Posterior cingulate gyrus (tissue), 11 donors: ENCODE data around the gene GID8.

Experiments
- DNase-seq, 10 donors: peaks; one replicate each; pipeline versions ENCODE4 v3.0.0 to v3.0.0-alpha.2; 2020 to 2021; ENCODE audit warnings: mixed read lengths in 3 of 10
- intact Hi-C: fragments of 100-400 bp; cut with DNase I; formaldehyde crosslinking; loops from one replicate; pipeline ENCODE4 v1.15.1; 2023

GID8 gene

GRCh38 chr20:62901891-62902290 is 36.1 kb upstream of the GID8 start:
- DNase-seq = peak in 1 of 10 donors; percentile 37
- intact Hi-C loops = loop anchor here (2.0 kb wide), 1 partner anchor 107 kb away; no protein-coding TSS in a partner anchor

DNA sequence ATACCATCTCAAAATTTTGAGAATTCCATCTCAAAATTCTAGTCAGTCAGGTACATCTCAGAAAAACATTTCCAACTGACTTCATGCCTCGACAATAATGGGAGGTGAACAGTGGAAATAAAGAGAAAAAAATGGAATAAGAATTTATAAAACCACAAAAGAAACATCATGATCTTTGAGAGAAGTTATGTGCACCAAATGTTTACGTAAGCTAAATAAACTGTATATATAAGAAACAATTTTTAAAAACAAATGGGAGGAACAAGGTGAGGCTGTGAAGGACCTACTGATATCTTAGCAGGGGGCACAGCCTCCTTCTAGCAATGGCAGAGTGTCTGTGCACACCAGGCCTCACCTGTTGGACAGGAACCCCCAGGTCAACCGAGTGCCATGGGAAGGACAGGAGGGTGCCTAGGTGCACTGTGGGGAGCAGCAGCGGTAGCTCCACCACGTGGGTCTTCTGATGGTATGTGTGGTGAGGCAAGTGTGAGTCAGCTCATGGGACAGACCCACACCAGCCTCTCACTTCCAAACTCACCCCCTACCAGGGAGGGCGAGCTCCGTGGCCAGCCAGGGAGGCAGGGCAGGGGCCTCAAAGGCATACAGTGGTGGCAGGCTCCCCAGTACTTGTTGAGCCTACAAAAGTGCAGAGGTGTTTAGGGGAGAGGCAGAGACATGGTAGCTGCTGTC is 34.9 kb upstream of the GID8 start:
- intact Hi-C loops = no loop called here
- peak in 1 of 10 donors; percentile 28 for DNase-seq

GRCh38 chr20:62905536-62906117 is 32.3 kb upstream of the GID8 start:
- DNase-seq = peak in 1 of 10 donors; percentile 67

GRCh38 chr20:62906209-62906608 is 31.7 kb upstream of the GID8 start:
- DNase-seq = peak in 1 of 10 donors; percentile 75
- intact Hi-C loops = no loop called here

More at GRCh38 chr20:62905536-62906117, 32.3 kb upstream of the GID8 start:
- intact Hi-C loops = no loop called here

DNA sequence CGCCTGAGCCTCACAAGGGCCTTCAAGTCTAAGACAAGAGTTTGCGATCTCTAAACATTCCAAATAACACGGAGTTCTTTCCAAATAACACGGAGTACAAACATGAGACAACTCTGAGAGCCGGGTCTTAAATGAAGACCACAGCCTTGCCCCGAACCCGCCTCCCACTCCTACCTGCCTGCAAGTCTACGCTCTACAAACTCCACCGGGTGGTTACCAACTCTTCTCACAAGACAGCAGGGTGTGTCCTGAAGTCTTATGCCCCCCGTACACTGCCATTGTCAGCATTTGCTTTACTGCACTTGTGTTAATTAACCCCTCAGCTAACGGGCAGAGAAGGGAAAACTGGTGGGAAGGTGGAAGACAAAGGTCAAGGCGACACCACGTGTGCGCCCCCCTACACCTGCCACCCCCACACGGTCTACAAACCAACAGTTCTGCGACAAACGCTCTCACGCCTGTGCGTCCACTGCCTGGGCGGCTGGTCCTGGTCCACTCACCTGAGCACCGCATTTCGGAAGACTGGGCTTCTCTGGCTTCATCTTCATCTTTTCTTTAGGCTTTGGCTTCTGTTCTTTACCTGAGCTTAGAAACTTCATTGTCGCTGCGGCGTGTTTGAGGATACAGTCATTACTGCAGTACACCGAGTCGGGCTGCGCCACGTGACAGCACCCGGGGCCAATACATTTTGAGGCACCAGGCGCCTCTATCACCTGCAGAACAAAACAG is 31.1 kb upstream of the GID8 start:
- intact Hi-C loops = no loop called here
- peak in 1 of 10 donors; percentile 48 for DNase-seq

GRCh38 chr20:62907384-62908317 is 30.3 kb upstream of the GID8 start:
- intact Hi-C loops = no loop called here
- DNase-seq = peak in 1 of 10 donors; percentile 35

DNA sequence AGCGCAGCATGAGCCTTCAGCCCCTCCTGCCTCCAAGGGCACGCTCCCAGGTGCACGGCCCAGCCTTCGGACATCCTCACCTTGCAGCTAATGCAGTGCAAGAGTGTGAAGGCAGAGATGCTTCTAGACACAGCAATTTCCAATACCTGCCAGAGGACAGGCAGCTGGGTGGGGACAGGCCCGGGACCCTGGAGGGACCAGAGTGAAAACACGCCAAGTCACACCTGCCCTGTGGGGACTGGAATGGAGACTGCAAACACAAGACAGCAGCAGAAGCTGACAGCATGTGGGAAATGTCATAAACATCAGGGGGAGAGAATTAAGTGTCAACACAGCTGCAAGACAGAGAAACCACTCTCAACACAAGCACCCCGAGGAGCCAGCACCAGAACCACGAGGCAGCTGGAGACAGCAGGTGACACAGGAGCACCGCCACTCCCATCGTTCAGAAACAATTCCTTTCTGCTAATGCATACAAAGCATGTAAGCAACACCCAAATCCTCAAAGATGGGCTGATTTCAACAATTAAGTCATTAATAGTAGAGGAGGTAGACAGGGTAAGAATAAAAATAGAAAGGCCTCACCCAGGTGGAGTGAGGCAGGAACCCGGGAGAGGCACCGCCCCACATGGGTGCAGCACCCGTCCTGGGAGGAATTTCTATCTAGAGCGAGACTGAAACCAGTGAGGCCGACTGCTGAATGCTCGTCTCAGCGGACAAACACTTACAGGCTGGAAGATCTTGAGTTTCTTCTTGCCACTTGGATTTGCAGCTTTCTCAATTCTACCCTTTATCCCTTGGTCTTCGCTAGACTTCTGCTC is 28.8 kb upstream of the GID8 start:
- intact Hi-C loops = no loop called here

DNA sequence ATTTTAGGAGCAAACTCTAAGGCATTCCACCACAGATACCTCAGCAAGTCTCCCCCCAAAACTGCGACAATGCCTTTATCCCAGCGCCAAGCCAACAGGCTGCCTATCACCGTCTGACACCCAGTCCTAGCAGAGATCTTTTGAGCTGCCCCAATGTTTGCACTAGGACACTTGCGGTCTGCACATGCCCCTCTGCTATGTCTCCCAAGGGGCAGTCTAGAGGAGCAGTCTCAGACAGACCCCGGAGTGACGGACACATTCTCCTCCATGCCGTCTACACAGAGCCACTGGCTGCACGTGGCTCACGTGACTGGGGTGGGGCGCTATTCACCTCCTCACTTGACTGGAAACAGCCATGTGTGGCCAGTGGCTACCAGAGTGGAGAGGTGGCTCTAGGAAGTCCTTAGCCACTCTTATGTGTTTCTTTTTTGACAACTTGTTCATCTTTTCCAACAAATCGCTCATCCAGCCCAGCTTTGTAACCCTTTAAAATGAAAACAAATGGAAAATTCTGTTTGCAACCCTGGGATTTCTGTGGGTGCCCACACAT is 27.7 kb upstream of the GID8 start:
- DNase-seq = no peak
- intact Hi-C loops = no loop called here

More for the DNA sequence above, 28.8 kb upstream of the GID8 start:
- peak in 1 of 10 donors; percentile 48 for DNase-seq

GRCh38 chr20:62910777-62911497 is 27.0 kb upstream of the GID8 start:
- intact Hi-C loops = no loop called here
- peak in 1 of 10 donors; percentile 53 for DNase-seq

- DNase-seq = no peak
- intact Hi-C loops = no loop called here
Measured at GRCh38 chr20:62911701-62912280, 26.2 kb upstream of the GID8 start.

DNA sequence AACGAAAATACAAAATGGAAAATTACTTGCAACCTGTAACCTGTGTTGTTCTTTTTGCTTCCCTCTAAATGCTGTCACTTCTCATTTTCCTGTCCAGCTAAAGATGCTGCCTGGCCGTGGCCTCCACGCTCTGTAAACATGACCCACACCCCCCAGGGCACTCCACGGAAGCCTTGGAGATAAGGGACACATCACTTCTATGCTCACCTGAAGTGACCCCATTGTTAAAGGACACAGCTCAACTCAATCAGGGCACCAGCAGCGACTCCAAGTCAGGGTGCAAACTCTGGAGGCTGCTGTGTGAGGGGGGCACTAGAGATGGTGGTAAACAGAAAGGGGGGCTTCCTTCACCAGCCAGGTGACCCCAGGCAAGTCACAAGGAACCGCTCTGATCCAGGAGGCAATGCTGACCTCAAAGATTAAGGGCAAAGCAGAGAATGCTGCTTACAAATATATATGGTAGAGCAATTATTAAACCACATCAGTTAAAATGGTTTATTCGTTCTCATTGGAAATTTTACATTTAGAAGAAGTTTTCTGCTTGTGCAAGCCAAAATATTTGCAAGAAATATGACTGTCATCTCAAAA is 24.8 kb upstream of the GID8 start:
- no peak for DNase-seq
- intact Hi-C loops = no loop called here

DNA sequence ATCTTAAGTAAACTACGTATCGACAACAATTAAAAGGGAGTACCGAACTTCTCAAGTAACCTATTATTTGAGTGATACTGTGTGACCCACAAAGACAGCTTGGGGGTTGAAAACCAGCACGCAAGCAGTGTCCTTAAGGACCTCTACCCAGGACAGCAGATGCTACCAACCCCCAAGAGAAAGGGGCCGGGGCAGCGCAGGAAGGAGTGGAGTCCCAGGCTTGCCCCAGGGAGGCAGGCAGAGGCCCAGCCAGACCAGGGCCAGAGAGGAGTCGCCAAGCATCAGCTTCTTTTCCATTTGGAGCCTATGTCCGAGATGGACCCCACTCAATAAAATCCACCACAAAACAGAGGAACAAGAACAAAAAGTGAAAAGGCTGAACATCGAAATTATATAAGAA is 23.5 kb upstream of the GID8 start:
- DNase-seq = no peak
- intact Hi-C loops = no loop called here

GRCh38 chr20:62914970-62915457 is 22.9 kb upstream of the GID8 start:
- peak in 2 of 10 donors; percentile 39 to 45 for DNase-seq
- intact Hi-C loops = no loop called here

GRCh38 chr20:62916703-62917476 is 21.1 kb upstream of the GID8 start:
- no peak for DNase-seq
- intact Hi-C loops = no loop called here

- DNase-seq = no peak
- intact Hi-C loops = no loop called here
Measured at GRCh38 chr20:62917720-62918119, 20.2 kb upstream of the GID8 start.

DNA sequence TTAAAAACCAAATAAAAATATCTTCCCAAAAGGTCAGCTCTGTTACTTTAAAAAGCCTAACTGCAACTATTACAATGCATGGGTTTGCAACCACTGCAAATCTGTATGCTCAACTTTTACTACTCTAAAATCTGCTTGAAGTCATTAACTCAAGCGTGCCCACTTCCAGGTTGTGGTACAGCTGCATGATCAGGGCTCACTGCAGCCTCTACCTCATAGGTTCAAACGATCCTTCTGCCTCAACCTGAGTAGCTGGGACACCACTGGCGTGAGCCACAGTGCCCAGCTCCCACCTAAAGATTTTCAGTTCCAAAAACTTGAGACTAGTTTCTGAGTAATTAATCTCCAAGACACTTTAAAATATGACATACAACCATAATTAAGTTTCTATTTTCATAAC is 19.8 kb upstream of the GID8 start:
- intact Hi-C loops = no loop called here
- DNase-seq = no peak

DNA sequence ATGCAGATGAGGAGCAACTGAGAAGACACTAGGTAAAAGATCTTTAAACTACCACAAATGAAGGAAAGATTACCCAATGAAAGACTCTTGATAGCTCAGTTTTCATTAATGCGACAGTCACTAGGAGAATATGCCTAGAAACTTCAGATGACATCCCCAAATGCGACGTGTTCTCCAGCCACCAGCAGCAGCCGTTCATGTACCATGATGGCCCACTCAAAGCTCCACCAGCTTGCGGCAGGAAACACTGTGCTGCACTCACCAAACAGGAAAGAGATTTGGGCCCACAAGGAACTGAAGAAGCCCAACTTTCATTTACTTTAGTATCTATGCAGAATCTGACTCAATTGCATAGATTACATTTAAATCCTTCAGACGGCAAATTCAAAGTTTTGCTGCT is 19.1 kb upstream of the GID8 start:
- intact Hi-C loops = no loop called here
- DNase-seq = no peak
